Activated CD4-positive, CD25-positive, alpha-beta regulatory T cell treated with anti-CD3 and anti-CD28 coated beads, Interleukin-2, amount 50 U/mL, for 72 hours (primary cell): Measurements from ENCODE around the gene AMZ1.
"Not testable (repeated sequence)": the region's sequence is repeated elsewhere in the genome, so short reads cannot be mapped to it uniquely, and the experiment has no call there.

Experiments
- DNase-seq: peaks from one replicate; pipeline ENCODE4 v3.0.0; 2021

AMZ1 gene

DNA sequence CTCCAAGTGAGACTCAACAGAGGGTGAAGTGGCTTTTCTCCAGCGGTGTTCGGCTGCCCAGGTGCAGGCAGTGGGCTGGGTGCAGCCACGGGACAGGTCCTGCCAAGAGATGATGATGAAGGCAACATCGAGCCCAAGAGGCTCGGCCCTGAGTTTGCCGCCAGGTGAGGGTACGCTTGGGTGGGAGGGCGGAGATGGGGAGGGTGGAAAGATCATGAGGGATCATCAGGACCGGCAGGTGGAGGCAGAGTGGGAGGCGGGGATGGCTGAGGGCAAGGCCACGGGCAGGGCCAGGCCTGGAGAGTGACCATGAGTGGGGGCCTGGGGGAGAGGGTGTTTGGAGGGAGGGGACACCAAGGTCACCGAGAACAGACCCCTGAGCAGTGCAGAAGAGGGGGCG, 17.8 kb upstream of the AMZ1 start:
- no peak for DNase-seq

DNA sequence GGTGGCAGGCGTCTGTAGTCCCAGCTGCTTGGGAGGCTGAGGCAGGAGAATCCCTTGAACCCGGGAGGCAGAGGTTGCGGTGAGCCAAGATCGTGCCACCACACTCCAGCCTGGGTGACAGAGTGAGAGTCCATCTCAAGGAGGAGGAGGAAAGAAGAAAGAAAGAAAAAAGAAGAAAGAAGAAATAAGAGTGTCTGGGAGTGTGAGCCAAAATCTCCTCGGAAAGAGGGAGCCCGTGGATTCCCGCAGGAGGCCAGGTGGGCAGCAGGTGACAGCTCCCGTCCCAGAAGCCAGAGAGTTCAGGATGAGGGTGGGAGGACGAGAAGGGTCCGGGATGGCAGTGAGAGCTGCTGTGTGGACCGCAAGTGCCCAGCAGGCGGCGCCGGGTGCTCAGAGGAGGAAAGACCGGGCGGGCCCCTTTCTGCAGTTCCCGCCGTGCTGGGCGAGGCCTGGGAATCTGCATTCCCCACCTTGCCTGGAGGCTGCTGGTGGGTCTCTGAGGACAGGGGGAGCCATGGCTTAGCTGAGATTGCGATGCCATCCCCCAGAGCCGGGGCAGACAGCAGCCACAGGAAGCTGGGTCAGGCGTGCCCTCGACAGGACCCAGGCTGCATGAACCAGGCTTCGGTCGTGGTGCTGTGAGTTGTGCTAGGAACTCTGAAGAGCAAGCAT, 17.1 kb upstream of the AMZ1 start:
- DNase-seq: peak; percentile 76

DNA sequence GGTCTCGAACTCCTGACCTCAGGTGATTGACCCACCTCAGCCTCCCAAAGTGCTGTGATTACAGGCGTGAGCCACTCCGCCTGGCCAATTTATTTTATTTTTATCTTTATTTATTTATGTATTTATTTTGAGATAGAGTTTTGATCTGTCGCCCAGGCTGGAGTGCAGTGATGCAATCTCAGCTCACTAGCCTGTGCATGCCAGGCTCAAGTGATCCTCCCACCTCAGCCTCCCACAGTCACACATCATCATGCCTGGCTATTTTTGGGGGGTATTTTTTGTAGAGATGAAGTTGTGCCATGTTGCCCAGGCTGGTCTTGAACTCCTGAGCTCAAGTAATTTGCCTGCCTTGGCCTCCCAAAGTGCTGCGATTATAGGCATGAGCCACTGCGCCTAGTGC, 14.8 kb upstream of the AMZ1 start:
- not testable (repeated sequence) for DNase-seq

DNA sequence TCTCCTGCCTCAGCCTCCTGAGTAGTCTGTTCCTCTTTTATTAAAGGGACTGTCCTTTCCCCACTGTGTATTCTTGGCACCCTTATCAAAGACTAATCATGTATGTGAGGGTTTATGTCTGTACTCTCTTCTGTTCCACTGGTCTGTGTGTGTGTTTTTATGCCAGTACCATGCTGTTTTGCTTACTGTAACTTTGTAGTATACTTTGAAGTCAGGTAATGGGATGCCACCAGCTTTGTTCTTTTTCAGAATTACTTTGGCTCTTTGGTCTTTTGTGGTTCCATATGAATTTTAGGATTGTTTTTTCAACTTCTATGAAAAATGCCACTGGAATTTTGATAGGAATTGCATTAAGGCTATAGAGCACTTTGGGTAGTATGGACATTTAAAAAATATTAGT, 14.1 kb upstream of the AMZ1 start:
- DNase-seq: no peak

DNA sequence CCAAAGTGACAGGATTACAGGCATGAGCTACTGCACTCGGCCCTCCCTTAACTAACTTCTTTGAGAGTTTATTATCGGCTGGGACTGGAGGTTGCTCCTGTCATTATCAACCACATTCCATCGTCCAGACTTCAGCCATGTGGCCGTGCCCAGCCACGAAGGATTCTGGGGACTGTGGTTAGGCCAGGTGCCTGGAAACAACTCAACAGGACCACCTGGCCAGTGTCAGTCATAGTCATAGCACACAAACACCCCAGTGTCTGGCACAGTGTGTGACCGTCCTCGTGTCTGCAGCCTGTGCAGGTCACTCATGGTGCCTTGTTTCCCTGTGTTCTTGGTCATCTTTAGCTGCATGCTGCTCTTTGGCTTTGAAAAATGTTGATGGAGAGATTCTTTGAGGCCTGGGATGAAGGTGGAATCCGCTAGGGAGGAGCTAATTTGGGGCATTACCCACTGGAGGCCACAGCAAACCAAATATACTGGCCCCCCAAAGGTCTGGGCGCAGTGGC, 12.7 kb upstream of the AMZ1 start:
- DNase-seq: no peak

DNA sequence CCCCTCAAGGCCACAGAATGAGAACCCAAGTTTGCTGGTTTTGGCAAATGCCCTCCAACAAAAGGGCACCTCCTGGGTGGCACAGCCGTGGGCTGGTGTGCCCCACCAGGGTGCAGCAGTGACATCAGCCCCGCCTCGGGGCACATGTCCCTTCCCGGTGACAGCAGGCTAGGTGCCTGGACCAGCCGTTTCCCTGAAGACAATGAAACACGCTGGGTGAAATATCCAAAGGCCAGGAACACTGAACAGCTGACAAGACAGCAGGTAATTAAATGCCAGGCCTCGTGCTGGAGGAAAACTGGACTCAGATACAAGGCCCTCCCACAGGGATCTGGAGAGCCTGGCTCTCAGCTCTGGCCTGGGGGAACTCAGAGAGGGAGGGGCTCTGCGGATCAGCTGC, 11.4 kb upstream of the AMZ1 start:
- DNase-seq: not testable (repeated sequence)

DNA sequence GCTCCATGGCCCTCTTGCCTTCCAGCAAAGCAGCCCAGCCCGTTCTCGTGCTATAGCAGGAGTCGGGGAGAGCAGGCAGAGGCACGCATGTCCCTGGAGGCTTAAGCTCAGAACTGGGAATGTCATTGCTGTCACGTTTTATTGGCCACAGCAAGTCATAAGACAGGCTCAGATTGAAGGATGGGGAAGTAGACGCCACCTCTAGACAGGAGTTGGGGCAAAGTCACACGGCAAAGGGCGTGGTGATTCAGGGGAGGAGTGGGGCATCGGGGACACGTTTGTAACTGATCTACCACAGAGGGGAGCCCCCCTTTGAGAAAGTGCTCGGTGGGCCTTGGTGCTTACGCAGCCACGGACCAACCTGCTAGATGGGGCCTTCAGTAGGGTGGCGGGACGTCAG, 9.5 kb upstream of the AMZ1 start:
- not testable (repeated sequence) for DNase-seq

DNA sequence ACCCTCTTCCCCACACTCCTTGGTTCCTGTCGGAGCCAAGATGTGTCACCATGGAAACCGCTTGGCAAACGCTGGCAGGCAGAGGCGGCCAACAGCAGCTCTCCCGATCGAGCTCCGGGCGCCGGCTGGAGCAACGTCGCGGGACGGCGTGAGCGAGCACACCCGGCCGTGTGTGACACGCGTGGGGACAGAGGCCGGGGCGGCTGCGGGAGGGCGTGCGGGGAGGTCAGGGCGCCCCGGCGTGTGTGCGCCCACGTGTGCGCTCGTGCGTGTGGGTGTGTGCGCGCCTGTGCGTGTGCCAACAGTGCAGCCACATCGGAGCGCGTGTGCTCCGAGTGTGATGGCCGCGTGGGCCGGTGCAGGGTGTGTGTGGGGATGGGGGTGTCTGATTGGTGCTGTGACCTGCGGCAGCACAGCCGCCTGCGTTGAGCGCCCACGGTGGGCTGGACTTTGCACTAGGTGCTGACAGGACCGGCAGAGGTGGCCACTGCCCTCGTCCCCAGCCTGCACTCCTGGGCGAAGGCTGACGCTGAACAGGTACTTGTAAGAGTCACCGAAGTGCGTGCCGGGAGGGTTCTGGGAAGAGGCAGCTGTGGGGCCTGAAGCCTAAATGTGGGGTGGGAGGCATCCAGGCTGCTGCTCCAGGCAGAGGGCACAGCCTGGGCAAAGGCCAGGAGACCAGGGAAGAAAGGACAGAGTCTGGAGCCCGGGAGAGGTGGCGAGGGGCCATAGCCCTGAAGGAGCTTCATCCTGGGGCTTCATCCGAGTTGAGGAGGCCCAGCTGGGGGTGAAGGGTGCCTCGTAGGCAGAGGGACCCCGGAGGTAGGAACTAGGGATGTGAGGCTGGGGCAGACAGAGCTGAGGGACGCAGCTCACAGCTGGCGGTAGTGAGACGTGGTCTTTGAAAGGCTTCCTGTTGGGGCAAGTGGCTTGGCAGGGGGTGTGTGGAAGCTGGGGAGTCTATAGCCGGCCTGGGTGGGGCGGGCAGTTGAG, 8.6 kb upstream of the AMZ1 start:
- DNase-seq: not testable (repeated sequence)

DNA sequence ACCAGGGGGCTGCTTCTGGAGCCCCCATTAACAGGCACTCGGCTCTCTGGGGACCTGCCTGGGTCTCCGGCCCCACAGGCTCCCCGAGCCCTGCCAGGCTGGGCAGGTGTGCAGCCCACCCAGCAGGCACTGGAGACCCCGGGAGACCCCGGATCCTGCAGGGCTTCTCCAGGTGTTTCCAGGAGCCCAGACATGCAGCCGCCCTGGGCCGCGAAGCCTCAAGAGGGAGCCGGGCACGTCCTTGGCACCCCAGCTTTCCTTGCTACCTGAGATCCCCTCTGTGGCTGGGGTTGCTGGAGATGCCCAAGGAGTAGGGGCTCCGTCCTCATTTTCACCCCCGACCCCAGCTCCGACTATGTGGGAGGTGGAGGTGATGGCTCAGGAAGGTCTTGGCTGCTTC, 7.7 kb upstream of the AMZ1 start:
- no peak for DNase-seq

DNA sequence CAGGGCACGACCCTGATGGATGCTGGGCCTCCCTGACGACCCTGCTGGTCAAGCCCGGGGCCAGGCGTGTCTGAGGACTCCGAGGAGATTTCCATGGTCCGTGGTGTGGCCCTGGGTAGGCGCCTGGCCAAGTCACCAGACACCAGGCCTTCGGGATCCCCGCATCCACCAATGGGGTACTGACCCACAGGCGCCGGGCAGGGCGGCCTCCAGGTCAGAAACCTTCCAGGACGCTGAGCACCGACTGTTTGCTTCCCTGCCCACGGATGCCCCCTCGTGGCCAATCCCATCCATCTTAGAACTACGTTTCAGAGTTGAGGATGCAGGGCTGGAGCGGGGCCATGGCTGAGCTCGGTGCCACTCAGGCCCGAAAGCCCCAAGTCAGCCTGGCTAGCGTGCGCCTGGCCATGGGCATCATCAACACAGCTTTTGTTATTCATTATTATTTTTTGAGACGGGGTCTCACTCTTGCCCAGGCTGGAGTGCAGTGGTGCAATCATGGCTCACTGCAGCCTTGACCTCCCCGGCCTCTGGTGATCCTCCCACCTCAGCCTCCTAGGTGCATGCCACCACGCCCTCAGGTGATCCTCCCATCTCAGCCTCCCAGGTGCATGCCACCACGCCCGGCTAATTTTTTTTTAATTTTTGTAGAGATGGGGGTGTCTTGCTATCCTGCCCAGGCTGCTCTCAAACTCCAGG, 7.1 kb upstream of the AMZ1 start:
- DNase-seq: peak; percentile 65

DNA sequence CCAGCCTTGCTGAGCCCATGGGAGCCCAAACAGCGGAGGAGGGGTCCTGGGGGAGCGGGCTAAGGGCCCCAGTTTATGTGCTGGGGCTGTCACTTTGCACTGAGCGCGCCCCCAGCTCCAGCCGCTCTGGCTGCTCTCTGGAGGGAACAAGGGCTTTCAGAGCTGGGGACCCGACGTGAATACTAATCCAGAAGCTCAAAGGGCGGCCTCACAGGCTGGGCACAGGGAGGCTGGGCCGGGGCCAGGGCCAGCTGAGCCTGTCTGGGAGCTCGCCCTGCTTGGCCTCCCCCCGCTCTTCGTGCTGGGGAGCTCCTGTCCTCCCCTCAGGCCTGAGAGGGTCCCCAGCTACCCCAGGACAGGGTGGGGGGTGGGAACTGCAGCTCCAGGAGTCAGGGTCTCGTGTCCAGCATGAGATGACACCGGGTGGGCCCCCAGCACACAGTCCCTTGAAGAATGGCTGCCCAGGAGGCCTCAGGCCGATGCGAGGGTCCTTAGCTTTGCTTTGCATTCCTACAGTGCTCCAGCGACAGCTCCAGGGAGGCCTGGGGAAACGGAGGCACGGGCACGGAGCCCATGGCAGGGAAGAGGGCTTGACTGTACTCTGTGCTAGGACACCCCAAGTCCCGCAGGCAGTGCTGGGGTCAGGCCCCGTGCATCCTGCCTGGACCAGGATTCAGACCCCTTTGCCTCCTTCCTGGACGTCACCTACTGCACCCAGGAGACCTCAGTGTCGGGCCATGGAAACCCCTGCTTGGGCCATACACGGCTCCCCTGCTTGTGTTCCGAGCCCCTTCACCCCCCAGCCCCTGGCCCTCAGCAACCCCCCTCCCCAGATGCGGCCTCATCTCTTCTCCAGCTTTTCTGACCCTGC, 5.8 kb upstream of the AMZ1 start:
- no peak for DNase-seq

DNA sequence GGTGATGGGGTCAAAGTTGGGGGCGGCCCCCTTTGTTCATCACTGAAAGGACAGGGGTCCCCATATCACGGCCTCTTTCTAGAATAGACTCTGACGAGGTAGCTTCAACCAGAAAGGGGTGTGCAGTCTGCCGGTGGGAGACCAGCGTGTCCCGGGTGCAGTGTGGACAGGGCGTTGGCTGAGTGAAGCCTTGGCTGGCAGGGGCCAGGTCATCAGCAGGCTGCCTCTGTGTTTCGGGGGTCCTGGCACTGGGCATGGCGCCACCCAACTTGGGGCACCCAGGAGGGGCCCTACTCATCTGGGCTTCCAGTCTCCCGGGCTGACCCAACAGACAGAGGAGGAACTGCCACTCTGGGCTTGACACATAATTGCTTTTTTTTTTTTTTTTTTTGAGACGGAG, 3.5 kb upstream of the AMZ1 start:
- no peak for DNase-seq

DNA sequence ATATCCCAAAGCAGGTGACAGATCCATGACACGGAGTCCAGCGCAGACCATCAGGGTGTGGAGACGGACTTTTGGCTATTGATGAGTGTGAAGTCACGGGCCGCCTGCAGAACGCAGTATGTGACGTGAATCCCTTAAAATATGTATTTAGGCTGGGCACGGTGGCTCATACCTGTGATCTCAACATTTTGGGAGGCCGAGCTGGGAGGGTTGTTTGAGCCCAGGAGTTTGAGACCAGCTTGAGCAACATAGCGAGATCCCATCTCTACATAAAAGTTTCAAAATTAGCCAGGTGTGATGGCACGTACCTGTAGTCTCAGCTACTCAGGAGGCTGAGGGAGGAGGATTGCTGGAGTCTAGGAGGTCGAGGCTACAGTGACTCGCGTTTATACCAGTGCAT, 1.9 kb upstream of the AMZ1 start:
- DNase-seq: no peak

DNA sequence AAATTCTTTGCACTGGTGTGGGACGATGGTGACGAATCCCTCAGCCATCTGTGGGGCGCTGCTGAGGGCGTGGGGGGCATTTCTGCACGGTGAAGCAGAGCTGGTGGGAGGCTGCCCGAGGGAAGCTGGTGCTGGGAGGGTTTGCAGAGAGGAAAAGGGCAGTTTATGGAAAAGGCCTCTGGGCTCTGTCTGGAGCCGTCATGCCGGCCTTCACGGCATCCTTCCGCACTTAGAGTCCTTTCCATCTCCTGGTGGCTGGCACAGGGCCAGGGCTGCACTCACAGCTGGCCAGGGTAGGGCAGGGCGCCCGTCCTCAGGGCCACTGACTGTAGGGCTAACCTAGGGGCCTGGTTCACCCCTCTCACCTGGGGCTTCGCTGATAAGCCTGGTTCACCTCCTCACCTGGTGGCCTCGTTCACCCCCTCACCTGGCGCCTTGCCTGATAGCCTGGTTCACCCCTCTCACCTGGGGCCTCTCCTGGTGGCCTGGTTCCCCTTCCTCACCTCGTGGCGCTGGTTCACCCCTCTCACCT, 598 bp upstream of the AMZ1 start:
- no peak for DNase-seq

DNA sequence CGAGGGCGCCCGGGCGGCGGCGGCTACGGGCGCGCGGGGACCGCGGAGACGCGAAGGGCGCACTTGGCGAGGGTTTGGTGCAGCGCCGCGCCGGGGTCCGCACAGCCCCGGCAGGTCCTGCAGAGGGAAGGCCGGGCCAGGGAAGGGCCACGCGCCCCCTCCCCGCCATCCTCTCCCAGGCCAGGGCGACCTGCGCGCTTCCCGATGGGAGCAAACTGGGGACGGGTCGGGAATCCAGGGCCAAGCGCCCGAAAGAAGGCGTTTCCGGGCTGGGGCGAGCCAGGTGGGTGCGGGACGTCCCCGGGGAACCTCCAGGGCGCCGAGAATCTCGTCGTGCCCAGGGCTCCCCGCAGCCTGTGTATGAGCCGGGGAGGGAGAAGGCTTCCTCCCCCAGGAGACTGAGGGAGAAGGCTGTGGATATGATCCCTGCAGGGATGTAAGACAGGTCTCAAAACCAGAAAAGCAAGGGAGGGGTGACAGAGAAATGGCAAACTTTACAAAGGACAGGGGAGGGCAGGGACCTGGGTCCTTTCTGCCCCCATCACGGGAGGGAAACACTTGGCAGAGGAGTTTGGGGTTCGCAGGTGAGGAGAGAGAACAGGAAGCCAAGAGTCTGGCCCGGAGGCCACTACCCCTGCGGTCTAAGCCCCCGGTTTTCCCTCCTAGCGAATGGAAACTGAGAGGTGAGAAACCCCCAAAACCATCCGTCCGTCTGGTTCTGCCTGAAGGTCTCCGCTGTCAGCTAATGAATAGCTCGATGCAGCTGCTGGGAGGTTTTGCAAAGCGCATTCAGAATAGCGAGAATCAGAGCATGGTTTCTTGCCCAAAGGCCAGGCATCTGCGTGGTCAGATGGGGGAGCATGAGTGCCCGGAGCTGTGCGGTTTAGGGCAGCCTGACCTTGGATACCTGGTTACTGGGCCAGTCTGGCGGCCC, 674 bp downstream of the AMZ1 start:
- no peak for DNase-seq

DNA sequence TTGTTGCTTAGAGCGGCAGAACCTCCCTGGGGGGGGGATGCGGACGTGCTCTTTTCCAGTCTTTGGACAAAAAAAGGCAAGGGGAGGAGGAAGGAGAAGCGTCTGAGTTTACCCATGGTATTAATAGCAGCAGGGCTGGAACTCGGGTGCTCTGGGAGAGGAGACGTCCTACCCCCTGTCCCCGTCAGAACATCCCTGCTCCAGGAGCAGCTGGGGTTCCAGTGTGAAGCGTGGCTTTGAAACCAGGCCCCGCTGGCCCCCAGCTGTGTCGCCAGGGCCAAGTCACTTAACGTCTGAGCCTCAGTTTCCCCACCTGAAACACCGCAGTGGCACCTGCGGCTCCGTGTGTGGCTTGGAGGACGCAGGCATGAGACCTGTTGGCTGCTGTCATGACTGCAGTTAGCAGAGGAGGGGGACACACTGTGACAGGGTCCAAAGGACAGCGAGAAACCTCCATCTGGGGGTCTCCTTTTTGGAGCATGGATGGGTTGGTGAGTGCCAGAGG, 1.4 kb downstream of the AMZ1 start:
- DNase-seq: no peak

DNA sequence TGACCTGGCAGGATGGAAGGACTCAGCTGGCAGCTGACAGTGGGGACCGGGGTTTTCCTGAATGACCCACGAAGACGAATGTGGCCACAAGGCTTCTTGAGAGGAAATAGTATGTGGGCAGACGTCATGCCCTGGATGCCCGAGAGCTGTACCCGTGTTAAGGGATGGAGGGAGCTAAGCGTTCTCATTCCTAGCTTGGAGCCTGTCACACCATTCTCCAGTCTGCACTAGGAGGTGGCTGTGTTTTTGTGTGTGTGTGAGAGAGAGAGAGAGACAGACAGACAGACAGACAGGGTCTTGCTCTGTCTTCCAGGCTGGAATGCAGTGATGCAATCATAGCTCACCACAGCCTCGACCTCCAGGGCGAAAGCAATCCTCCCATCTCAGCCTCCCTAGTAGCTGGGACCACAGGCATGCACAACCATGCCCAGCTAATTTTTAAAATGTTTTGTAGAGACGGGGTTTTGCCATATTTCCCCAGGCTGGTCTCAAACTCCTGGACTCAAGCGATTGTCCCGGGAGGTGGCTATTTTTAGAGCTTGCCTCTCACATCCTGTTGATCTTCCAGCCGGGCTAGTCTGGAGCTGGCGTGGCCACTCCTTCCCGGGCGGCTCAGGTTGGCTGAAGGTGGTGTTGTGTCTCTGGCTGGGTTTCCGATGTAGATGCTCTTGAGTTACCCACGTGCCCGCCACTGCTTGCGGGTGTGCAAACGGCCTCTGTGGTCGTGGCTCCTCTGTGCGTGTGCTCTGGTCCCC, 2.1 kb downstream of the AMZ1 start:
- no peak for DNase-seq

DNA sequence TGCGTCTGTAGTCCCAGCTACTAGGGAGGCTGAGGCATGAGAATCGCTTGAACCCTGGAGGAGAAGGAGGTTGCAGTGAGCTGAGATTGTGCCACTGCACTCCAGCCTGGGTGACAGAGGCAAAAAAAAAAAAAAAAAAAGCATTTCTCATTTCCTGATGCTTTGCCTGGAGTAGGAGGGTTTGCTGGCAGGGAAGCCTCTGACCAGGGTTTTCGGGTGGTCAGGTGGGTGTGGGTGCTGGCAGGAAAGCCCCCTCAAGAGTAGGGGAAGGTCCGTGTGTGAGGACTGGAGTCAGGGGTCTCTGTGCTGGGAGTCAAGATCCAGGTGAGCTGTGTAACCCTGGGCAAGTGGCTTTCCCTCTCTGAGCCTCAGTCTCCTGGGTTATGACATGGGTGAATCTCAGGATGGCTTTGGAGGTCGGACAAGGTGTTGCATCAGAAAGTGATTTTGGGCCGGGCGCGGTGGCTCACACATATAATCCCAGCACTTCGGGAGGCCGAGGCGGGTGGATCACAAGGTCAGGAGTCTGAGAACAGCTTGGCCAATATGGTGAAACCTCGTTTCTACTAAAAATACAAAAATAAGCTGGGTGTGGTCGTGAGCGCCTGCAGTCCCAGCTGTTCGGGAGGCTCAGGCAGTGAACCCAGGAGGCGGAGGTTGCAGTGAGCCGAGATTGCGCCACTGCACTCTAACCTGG, 3.2 kb downstream of the AMZ1 start:
- no peak for DNase-seq

DNA sequence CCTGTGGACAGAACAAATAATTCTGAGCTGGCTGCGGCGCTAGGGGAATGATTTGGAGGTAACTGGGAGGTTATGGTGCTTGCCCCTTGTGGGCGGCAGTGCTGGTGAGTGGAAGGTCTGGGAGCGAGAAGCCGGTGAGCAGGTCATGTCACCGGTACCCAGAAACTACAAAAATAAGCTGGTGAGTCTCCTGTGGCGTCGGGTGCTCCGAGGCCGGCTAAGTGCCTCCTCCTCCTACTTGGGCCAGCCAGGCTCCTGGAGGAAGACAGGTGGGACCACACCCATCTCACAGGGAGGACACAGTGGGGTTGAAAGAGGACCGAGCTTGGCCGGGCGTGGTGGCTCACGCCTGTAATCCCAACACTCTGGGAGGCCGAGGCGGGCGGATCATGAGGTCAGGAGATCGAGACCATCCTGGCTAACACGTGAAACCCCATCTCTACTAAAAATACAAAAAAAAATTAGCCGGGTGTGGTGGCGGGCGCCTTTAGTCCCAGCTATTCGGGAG, 4.0 kb downstream of the AMZ1 start:
- not testable (repeated sequence) for DNase-seq
